GOT3 (cell line): ENCODE results near the gene MSANTD7.

Source experiments
- DNase-seq: peaks from one replicate; lab custom pipeline; 2025; ENCODE audit warnings: mixed read lengths; lab: John Stamatoyannopoulos, UW

The MSANTD7 gene

DNA sequence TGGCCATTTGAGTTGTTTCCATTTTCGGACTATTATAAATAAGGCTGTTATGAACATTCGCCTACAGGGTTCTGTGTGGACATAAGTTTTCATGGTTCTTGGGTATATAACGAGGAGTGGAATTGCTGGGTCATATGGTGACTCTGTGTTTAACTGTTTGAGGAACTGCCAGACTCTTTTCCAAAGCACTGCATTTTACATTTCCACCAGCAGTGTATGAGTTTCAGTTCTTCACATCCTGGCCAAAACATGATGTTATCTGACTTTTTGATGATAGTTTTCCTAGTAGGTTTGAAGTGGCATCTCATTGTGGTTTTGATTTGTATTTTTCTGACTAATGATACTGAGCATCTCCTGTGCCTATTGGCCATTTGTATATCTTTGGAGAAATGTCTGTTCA is 46.0 kb downstream of the MSANTD7 start:
- no peak for DNase-seq
